NB4 (cell line): ENCODE measurements around the gene TBXAS1.

Experiments
- CTCF ChIP-seq: IDR thresholded peaks from one replicate; pipeline ENCODE4 v1.5.1; 2012; ENCODE audit warnings: low read depth, low read length
- MAX ChIP-seq: IDR thresholded peaks from 2 replicates; pipeline ENCODE4 v1.6.1; 2011; ENCODE audit warnings: low read depth, low read length
- POLR2A ChIP-seq: IDR thresholded peaks from 2 replicates; pipeline ENCODE4 v1.6.1; 2011; ENCODE audit warnings: mild to moderate bottlenecking; ENCODE audit not compliant: insufficient read length; ENCODE audit errors: extremely low read depth

GRCh38 chr7:140048138-140048537 lies 219.1 kb downstream of the TBXAS1 start:
- TF ChIP-seq CTCF, result no peak
- TF ChIP-seq POLR2A, result no peak
- no peak for TF ChIP-seq MAX
